Hematopoietic multipotent progenitor cell treated with erythropoietin and hydrocortisone succinate and interleukin-3 and kit ligand, for 4 days (in vitro differentiated cells): ENCODE measurements around the gene LMX1B.
"Not testable (repeated sequence)": the region's sequence is repeated elsewhere in the genome, so short reads cannot be mapped to it uniquely, and the experiment has no call there.

Source experiments
- DNase-seq: peaks from one replicate; pipeline ENCODE4 v3.0.0-alpha.2; 2015

Gene LMX1B

GRCh38 chr9:126700903-126701812, 87.4 kb downstream of the LMX1B start:
- no peak for DNase-seq

- DNase-seq, result no peak
These were observed 88.0 kb downstream of the LMX1B start for GRCh38 chr9:126701813-126702140.

GRCh38 chr9:126702151-126703001, 88.6 kb downstream of the LMX1B start:
- DNase-seq, result peak; percentile 47

GRCh38 chr9:126703002-126703865, 89.5 kb downstream of the LMX1B start:
- DNase-seq, result no peak

GRCh38 chr9:126703866-126704156, 90.1 kb downstream of the LMX1B start:
- no peak for DNase-seq

GRCh38 chr9:126704157-126704891, 90.6 kb downstream of the LMX1B start:
- DNase-seq, result peak; percentile 27

GRCh38 chr9:126704892-126705766, 91.4 kb downstream of the LMX1B start:
- peak; percentile 87 for DNase-seq

GRCh38 chr9:126705767-126706697, 92.3 kb downstream of the LMX1B start:
- DNase-seq, result peak; percentile 84

- no peak for DNase-seq
These were observed 92.9 kb downstream of the LMX1B start for GRCh38 chr9:126706698-126707053.

- DNase-seq, result no peak
These were observed 93.4 kb downstream of the LMX1B start for GRCh38 chr9:126707083-126707482.

GRCh38 chr9:126707712-126708111, 94.0 kb downstream of the LMX1B start:
- DNase-seq, result not testable (repeated sequence)

- DNase-seq, result no peak
These were observed 94.5 kb downstream of the LMX1B start for GRCh38 chr9:126708178-126708577.

- no peak for DNase-seq
These were observed 95.5 kb downstream of the LMX1B start for GRCh38 chr9:126709241-126709640.

GRCh38 chr9:126715382-126715781, 101.7 kb downstream of the LMX1B start:
- no peak for DNase-seq

GRCh38 chr9:126717441-126717840, 103.7 kb downstream of the LMX1B start:
- DNase-seq, result not testable (repeated sequence)

GRCh38 chr9:126719618-126720031, 105.9 kb downstream of the LMX1B start:
- DNase-seq, result peak; percentile 94

GRCh38 chr9:126720036-126720435, 106.3 kb downstream of the LMX1B start:
- DNase-seq, result no peak

- no peak for DNase-seq
These were observed 107.2 kb downstream of the LMX1B start for GRCh38 chr9:126720661-126721563.

GRCh38 chr9:126721564-126721981, 107.8 kb downstream of the LMX1B start:
- no peak for DNase-seq
